NCI-H446 (cell line): ENCODE data around the gene DRD4.

Experiments
- DNase-seq, 2 experiments: peaks; one replicate each; lab custom pipeline; 2025; lab: John Stamatoyannopoulos, UW

Gene DRD4

GRCh38 chr11:610146-610801 lies 26.8 kb upstream of the DRD4 start:
- DNase-seq, result no peak

GRCh38 chr11:611001-611996 lies 25.8 kb upstream of the DRD4 start:
- DNase-seq, result no peak

- no peak for DNase-seq
Observed at GRCh38 chr11:612201-612960, 24.7 kb upstream of the DRD4 start.

- no peak for DNase-seq
Observed at GRCh38 chr11:612961-613300, 24.1 kb upstream of the DRD4 start.

GRCh38 chr11:613369-613968 lies 23.6 kb upstream of the DRD4 start:
- DNase-seq, result no peak

GRCh38 chr11:614021-614622 lies 22.9 kb upstream of the DRD4 start:
- no peak for DNase-seq

GRCh38 chr11:614623-615503 lies 22.2 kb upstream of the DRD4 start:
- DNase-seq, result no peak

GRCh38 chr11:615504-616319 lies 21.4 kb upstream of the DRD4 start, which contains the start of gene IRF7:
Gene IRF7, minus strand, starts transcription at chr11:615950. Its CDS starts 586 bp downstream, at chr11:615364.
- no peak for DNase-seq

- DNase-seq, result no peak
Observed at GRCh38 chr11:616320-617198, 20.5 kb upstream of the DRD4 start.

GRCh38 chr11:617199-617911 lies 19.7 kb upstream of the DRD4 start:
- DNase-seq, result no peak

GRCh38 chr11:617912-618682 lies 19.0 kb upstream of the DRD4 start:
- DNase-seq, result no peak

- no peak for DNase-seq
Observed at GRCh38 chr11:618856-619627, 18.0 kb upstream of the DRD4 start.

- no peak for DNase-seq
Observed at GRCh38 chr11:619628-620050, 17.4 kb upstream of the DRD4 start.

- DNase-seq, result no peak
Observed at GRCh38 chr11:620201-620600, 16.9 kb upstream of the DRD4 start.

- no peak for DNase-seq
Observed at GRCh38 chr11:620935-621814, 15.9 kb upstream of the DRD4 start.
